GM19023 (cell line): Measurements from ENCODE around the gene NAAA.
"Not testable (repeated sequence)": the region's sequence is repeated elsewhere in the genome, so short reads cannot be mapped to it uniquely, and the experiment has no call there.

Experiments used
- ATAC-seq: cut with Tn5 transposase; IDR thresholded peaks from one replicate; pipeline ENCODE4 v1.9.1; 2021; ENCODE audit warnings: mild to moderate bottlenecking, moderate library complexity; ENCODE audit not compliant: unreplicated experiment

NAAA gene

DNA sequence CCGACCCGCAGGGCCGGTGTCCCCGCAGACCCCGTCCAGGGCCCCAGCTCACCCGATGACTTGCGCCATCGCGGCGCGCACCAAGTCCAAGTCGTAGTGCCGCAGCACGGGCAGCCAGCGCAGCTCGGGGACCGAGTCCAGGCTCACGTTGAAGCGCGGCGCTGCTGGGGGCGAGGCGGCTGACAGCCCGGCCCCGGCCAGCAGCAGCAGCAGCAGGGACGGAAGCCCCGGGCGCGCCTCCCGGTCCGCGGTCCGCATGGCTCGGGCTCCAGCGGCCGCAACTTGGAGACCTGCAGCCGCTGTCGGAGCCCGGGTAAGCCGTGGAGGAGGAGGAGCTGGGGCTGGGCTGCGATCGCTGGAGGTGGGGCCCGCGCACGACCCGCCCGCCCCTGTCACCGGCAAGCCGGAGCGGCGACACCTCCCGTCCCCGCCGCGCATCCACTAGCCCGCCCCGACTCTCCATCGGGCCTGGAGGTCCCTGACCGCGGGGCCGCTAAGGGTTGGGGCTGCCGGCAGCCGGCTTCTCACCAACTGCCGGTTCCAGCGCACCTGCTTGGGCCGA is at the start of gene NAAA:
NAAA (minus strand) TSS at position 322 of the 562 bp plus-strand sequence; CDS start at position 258, 64 bp downstream.
- ATAC-seq: peak; percentile 71

DNA sequence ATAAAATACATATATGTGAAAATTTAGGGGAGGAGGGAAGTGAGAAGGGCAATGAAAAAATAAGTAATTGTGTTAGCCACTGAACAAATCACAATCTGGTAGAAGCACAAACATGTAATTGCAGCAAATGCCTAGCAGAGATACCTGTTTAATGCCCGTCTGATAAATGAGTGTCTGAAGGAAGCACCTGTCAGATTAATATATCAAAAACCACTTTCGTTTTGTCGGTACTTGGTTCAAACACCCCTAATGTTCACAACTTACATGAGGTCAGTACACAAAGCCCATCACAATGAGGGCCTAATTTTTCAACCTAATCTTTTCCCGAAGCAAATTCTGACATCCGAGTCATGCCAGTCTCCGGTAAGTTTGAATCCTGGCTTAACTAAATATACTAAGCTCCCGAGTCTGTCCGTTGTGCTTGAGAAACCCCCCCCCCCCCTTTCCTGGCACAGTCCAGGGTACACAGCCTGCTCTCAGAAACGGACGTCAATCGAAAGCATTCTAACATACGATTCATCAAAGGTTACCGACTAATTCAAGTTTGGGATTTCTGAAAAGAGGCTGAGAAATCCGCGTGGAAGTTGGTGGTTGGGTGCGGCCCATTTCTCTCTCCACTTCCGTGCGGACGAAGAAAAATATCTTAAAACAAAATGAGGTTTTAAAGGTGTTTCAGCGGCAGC is 49.2 kb upstream of the NAAA start:
- peak; percentile 5 for ATAC-seq

DNA sequence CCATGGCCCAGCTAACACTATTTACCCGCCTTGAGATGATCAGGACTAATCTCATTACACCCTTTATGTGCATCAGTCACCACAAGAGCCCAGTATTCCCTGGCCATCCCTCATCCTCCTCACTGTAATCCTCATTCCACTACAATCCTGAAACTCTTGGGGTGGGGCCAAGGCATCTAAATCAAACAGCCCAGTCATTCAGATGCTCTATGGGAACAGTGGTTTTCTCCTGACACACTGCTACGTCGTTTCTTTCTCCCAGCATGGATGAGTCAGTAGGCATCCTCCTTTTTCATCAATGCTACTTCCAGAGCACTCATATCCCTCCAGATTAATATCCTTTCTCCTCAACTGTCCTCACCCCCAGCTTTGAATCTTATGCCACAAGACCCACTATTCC is 44.3 kb upstream of the NAAA start:
- no peak for ATAC-seq

DNA sequence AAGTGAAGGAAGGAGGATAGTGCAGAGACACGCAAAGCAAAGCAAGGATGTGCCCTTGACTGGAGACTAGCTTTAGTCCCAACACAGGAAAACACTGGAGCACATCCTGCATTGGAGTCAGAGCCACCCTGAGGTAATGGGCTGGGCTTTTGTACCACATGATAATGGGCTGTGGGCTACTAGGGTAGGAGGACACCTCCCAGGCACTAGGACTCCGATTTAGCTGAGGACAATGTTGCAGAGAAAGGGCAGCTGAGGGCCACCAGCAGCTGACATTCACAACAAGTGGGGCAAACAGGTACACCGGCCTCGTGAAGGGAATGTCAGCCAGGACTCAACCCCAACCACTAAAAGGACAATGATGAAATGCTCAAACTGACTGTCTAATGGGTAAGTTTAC is 39.8 kb upstream of the NAAA start:
- no peak for ATAC-seq

DNA sequence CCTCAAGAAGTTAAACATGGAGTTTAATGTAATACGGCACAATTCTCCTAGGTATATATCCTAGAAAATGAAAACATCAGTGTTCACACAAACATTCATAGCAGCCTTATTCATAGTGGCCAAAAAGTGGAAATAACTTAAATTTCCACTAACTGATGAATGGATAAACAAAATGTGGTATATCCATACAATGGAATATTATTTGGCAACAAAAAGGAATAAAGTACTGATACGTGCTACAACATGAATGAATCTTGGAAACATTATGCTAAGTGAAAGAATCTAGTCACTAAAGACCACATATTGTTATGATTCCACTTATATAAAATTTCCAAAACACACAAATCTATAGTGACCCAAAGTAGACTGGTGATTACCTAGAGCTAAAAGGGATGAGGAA is 35.4 kb upstream of the NAAA start:
- no peak for ATAC-seq

DNA sequence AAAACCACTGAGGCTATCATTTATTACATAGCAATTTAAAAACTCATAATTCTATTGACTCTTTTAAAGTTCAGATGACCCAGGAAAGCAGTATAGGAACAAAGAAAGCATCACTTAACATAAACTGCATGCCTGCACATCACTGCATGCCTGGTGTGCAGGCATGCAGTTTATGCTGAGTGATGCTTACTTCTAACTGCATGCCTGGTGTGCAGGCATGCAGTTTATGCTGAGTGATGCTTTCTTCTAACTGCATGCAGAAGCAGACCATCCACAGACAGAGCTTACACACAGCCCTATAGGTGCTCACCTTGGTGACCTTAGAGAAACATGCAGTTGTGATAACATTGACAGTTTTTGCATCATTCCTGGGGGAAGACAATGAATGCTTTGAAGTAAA is 33.0 kb upstream of the NAAA start:
- no peak for ATAC-seq

DNA sequence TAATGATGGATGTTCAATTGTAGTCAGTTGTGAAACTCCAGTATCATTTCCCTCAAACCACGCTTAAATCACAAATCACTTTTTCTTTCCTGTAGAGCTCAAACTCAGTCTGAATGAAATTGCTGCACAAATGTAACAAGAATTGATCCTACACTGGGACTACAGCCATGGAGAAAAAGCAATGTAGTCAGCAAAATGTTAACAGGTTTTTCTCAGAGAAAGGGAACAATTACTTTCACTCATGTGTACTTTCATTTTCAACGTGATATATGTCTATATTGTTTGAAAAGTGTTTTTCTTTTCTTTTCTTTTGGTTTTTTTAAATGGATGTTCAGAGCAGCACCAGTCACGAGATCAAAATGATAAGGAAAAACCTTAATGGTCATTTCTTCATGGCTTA is 27.3 kb upstream of the NAAA start:
- no peak for ATAC-seq

DNA sequence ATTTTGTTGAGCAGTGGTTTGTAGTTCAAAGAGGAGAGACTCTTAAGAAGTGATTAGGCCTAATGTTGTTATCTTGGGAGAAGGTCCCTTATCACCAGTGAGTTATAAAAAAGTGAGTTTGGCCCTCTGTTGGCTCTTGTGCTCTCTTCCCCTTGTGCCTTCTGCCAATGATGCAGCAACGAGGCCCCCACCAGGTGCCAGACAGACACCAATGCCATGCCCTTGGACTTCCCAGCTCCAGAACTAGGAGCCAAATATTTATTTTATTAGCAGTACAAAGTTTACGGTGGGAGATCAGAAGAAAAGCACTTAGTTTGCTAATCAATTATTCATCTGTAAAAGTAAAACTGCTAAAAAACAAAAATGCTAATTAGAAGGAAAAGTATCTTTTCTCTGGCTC is 22.7 kb upstream of the NAAA start:
- no peak for ATAC-seq

DNA sequence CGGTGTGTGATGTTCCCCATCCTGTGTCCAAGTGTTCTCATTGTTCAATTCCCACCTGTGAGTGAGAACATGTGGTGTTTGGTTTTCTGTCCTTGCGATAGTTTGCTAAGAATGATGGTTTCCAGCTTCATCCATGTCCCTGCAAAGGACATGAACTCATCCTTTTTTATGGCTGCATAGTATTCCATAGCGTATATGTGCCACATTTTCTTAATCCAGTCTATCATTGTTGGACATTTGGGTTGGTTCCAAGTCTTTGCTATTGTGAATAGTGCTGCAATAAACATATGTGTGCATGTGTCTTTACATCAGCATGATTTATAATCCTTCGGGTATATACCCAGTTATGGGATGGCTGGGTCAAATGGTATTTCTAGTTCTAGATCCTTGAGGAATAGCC is 21.3 kb upstream of the NAAA start:
- not testable (repeated sequence) for ATAC-seq

DNA sequence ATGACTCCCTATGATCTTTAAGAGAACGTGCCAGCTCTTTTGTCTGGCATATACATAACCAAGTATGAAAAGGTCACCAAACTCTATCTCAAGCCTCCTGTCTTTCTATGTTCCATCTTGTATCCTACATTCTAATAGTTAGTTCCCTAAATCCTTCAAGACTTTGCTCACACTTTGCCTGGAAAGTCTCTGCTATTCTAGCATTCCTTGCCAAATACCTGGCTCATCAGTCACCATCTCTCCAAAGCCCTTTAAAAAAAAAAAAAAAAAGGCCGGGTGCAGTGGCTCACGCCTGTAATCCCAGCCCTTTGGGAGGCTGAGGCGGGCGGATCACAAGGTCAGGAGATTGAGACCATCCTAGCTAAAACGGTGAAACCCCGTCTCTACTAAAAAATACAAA is 17.7 kb upstream of the NAAA start:
- not testable (repeated sequence) for ATAC-seq

DNA sequence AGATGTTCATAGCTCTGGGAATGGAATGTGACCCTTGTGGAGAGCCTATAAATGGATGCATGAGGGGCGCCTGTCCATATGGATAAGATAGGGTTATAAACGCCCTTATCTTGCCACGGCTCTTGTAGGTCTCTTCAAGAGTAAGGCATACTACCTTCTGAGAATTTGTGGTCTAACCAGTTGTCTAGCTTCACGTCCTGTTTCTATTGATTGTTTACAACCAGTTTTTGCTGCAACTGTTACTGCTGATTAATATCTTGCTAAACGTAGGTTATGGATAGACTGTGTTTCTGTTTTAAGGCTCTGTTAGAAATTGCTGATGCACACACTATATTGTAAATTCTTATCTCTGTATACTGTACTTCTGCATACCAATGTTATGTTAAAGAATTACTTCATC is 14.0 kb upstream of the NAAA start:
- not testable (repeated sequence) for ATAC-seq

DNA sequence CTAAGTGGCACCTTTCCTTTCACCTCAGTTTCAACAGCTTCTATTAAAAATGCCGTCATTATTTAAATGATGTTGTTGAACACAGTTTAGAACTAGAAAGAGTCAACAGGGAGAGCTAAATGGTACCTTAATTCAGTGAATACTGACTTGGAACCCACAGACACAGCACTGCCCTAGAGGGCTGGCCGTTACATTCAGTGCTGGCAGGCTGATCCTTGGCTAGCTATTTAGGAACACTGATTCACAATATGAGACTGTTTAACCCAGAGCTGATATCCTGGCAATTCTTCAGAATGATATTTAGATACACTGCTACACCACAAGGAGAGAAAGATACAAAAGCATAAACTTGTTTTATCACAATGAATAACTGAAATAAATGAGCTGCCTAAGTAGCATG is 12.7 kb upstream of the NAAA start:
- ATAC-seq: no peak

DNA sequence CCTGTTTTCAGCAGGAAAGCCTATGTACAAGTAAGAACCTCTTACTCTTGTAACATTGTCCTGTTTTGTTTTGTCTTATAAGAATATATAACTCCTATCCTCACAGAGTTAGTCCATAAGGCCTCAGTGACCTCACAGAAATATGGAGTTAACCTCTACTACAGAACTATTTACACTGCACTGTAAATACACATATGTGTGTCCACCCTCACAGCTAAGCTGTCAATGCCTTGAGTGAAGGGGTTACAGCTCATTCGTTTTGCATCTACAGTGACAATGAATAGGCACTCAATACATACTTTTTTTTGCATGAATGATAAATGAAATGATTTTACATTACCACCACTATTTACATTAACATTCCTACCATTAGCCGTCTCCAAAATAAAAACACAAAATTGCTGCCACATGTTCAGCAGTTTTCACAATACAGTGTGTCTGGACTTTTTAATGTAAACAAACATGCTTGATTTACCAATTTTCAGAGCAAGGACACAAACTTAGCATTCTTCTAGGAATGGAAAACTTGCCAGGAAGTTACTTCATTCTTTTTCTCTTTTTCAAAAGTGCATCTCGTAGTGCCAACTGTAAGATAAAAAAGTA is 9.5 kb upstream of the NAAA start:
- ATAC-seq: no peak

DNA sequence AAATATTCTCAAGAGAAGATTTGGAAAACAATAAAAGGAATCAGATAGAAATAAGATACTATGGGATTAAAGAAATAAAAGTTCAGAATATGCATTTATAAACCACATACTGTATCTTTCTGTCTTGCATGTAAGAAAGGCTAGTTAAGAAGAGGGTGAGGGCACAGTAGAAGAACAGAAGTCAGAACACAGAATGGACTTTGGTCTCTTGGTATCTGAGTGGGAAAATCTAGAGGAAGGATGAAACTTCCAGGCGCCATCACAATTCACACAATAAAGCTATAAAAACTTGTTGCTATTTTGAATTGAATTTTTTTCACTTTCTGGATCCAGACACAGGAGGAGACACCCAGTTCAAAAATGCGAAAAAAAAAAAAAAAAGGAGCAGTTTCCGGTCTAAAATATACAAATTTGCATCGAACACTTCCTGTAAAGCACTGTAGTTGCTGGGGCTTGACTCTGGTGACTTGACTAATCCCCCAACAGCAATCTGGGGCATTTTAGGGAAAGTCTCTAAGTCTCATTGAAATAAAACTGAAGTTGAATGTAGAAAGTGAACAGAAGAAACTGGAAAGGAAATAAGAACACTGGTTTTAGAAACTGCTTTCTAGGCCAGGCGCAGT is 8.1 kb upstream of the NAAA start:
- ATAC-seq: peak; percentile 79

DNA sequence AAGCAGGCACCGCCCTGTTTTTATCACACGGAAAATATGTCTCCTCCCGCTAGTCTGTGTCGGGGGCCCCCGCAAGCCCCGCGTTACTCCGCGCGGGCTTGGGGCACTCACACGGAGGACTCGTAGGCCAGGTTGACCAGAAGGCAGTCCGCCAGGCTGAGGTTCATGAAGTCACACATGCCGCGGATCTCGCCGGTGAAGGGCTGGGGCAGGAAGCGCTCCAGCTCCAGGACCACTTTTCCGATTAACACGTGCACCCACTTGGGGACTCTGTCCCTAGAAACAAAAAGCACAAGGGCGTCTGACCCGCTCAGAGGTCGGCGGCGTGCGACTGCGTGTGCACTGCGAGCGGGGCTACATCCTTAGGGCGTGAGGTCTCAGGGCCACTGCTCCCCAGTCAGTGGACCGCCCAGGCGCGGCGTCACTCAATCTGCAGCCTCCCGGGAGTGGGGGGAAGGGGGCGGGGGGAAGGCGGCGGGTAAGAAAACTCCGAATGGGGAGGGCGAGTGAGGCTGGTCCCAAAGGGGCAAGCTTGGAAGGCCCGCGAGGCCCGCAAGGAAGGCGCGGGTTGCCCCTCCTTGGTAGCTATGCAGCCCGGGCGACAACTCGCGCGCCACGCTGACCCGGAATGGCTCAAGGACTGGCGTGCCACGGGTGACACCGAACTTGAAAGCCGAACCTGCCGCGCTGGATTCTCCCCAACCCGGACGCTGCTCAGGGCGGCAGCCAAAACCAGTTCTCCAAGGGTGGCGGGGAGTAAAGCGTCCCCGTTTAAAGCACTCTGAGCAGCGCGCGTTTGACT is 722 bp downstream of the NAAA start:
- ATAC-seq: peak; percentile 67

DNA sequence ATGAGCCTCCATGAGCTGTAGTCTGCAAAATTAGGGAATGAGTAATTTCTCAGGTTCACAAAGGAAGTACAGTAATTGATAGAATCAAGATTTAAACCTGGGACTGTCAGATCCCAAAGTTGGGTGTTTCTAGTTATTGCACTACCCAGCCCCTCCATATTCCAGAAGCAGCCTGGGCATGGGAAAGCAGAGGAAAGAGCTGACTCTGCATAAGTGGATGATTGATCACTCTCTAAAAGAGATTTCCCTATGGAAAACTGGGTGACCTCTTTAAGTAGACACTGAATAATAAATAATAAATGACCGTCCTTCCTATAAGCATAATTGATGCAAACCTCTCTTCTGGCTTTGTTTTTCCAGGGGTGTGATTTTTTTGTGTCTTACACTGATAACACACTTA is 5.2 kb downstream of the NAAA start:
- ATAC-seq: no peak

DNA sequence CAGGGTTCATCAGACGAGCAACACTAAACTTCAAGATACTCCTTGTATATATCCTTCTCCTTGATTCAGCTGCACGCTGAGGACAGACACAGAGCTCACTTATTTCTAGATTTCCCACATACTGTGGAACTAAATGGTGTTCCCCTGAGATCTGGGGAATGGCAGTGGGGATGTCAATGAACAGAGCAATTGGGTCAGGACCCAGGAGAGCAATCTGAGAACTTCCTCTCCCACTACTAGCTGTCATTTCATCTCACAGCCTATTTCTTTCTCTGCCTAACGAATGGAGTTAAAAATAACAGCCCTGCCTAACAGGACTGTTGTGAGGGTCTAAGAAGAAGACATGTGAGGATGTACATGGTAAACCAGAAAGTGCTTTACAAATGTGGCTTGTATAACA is 10.7 kb downstream of the NAAA start:
- no peak for ATAC-seq

DNA sequence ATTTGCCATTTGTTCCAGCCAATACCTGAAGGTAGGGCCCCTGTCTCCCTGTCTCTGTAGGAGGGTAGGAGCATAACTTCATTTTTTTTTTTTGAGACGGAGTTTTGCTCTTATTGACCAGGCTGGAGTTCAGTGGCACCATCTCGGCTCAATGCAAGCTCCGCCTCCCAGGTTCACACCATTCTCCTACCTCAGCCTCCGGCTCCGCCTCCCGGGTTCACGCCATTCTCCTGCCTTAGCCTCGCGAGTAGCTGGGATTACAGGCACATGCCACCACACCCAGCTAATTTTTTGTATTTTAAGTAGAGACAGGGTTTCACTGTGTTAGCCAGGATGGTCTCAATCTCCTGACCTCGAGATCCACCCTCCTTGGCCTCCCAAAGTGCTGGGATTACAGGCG is 15.9 kb downstream of the NAAA start:
- ATAC-seq: not testable (repeated sequence)

DNA sequence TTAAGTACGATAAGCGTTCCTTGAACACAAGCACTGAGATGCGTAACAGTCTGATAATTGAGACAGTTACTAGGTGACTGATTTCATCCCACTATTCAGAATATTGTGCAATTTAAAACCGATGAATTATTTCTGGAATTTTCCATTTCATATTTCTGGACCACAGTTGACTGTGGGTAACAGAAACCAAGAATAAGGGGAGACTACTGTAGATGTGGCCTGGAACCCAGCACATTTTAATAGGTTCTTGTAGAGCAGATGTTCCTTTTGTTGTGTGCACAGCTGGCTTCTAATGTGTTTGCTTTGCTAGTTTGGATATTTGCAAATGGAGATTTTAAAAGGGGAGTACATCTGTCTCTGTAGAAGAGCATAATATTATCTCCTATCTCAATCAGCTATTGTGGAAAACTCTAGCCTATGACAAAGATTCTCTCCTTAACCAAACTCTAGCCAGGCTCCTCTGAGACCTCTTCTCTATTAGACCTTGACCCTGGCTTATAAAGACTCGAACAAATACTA is 16.4 kb downstream of the NAAA start:
- no peak for ATAC-seq

DNA sequence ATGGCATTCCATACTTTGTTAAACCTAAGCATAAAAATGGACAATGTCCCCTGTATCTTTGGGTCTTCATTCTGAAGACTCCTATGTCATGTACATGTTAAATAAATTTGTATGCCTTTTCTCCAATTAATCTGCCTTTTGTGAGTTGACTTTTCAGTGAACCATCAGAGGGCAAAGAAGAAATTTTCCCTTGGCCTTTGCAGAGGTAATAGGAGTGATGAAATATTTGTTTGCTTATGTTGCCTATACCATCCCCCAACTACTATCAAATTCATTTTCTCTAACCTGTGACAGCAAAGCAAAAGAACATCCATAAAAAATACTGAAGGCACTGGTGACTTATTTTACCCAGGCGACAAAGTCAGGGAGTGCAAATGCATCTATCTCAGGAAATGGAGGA is 18.2 kb downstream of the NAAA start:
- ATAC-seq: no peak

DNA sequence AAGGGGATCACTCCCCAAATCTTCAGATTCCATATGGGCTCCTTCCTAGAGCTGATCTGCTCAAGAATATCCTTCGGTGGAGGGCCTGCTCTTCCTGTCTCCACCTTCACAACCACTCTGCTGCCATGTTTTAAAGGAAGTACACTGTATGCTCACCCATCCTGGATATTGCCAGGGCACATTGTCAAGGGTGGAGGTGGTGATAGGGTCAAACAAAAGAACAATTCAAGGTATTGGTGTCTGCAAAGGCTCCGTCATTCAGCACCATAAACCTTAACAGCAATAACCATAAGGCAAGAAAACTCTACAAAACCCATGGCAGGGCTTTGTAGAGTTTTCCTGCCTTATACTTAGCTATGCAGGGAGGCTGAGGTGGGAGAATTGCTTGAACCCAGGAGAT is 18.9 kb downstream of the NAAA start:
- ATAC-seq: no peak
